ENCODE measurements around the gene PHF2. TPM values are rescaled to one million over a fixed set of nuclear protein-coding genes. Genes with fewer than 3 reads are reported as not detected.

PHF2 gene
- total RNA-seq, 2 experiments from 2014 or later = 22.1 to 23.5 TPM

DNA sequence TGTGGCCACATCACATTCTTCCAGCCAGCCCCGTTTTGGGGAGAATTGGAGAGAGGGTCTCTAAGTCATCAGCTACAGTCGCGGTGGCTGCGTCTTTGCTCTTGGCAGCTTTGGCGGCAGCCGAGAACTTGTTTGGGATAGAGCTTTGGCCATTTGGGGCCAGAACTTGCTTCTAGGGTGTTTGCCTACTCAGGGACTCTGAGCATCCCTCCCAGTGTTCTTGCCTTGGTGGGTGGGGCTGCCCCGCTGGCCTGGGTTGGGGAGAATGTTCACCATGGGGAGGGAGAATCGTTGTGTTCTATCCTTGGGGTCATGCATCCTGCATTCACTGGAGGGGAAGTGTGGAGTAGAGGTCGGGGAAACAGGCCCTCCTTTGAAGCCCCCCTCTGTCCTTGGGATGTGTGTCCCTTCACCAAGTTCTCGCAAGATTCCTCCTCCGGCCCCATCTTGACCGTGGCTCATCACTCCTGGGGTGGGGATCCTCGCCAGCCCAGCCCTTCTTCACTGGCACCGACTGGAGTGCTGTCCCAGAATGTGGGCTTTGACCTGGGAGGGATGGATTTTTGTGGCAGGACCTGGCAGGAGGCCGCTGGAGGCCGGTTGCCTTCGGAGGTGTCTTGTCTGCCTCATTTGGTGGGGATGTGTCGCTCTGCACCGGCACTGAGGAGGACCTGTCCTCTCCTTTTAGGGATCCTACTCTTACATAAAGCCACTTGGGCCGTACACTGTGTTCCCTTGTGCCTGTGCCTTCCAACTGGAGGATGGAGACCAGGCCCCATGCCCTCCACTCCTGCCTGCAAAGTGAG lies 3.5 kb downstream of the PHF2 start:
- peaks cover 8% of the 10 kb centered on the region for H3K36me3 Mint-ChIP-seq (ENCODE audit: low read depth)
- H3K4me1 Mint-ChIP-seq (ENCODE audit: low read depth) = peaks cover 27% of the 10 kb centered on the region
- H3K27ac Mint-ChIP-seq = no peak overlapping the region
- ChIA-PET POLR2A (interaction anchor here (0.7 kb wide), 1 partner anchor 13 kb away, joined by 3 read pairs; no protein-coding TSS in a partner anchor), CTCF (interaction anchor here (1.5 kb wide), 1 partner anchor 14 kb away, joined by 9 read pairs; no protein-coding TSS in a partner anchor)
- peaks cover 12% of the 10 kb centered on the region for H3K9me3 Mint-ChIP-seq (ENCODE audit: insufficient read depth)
- no peak overlapping the region for H3K4me3 Mint-ChIP-seq
- no peaks in the 10 kb centered on the region for H3K27me3 Mint-ChIP-seq (ENCODE audit: low read depth)
- ATAC-seq = no peak
- peak; percentile 18 for DNase-seq

DNA sequence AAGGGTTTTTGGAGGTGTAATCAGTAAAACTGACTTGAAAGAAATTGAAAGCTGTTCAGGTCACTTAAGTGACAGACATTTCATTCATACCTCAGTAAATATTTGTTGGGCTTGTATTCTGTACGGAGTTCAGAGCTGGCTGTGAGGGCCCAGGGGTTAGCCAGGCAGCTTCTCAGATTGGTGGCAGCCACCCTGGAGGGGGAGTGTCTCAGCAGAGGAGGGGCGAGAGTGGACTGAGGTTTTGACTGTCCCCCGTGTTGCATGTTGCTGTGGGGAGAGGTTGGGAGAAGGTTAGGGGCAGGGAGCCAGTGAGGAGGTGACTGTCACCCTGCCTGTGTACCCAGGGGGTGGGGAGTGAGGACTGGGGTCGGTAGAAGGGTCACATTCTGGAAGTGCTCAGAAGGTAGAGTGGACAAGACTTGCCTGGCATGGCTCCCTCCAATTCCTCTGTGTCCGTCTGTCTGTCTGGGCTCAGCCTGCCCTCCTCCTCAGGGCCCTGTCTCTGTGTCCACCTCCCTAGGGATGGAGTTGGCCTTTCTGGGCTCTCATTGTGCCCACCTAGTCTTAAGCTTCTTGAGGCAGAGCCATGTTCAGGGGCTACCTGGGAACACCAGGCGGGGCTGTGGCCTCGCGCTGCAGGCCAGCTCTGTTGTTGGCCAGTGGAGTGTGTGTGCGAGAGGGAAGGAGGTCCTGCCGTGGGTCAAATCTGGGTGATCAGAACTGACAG lies 4.4 kb downstream of the PHF2 start:
- no peak for DNase-seq
- CTCF ChIA-PET = interaction anchor here (1.5 kb wide), 1 partner anchor 15 kb away, joined by 9 read pairs; no protein-coding TSS in a partner anchor
- H3K27me3 Mint-ChIP-seq (ENCODE audit: low read depth) = no peaks in the 10 kb centered on the region
- no peak for ATAC-seq
- H3K9me3 Mint-ChIP-seq (ENCODE audit: insufficient read depth) = peaks cover 17% of the 10 kb centered on the region
- no peak overlapping the region for H3K27ac Mint-ChIP-seq
- peaks cover 19% of the 10 kb centered on the region for H3K4me1 Mint-ChIP-seq (ENCODE audit: low read depth)
- no peak overlapping the region for H3K4me3 Mint-ChIP-seq
- peaks cover 13% of the 10 kb centered on the region for H3K36me3 Mint-ChIP-seq (ENCODE audit: low read depth)
- POLR2A ChIA-PET = interaction anchor here (2.2 kb wide), 1 partner anchor 14 kb away, joined by 6 read pairs; no protein-coding TSS in a partner anchor

DNA sequence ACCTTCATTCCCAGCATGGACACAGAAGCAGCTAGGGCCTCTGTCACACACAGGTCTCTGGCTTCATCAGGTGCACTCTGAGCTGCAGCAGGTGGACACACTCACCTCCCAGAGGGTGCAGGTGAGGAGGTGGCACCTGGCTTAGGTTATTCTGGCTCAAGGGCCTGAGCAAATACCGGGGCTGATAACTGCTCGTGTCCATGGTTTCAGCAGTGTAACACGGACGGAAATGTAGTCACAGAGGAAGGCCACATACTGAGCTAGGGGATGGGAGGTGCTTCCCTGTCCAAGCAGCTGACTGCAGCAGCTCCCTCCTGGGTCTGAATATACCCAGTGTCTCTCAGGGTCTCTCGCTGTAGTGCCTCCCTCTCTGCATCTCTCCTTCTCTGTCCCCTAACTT lies 5.7 kb downstream of the PHF2 start:
- peak; percentile 13 for DNase-seq
- H3K4me1 Mint-ChIP-seq (ENCODE audit: low read depth) = peaks cover 19% of the 10 kb centered on the region

DNA sequence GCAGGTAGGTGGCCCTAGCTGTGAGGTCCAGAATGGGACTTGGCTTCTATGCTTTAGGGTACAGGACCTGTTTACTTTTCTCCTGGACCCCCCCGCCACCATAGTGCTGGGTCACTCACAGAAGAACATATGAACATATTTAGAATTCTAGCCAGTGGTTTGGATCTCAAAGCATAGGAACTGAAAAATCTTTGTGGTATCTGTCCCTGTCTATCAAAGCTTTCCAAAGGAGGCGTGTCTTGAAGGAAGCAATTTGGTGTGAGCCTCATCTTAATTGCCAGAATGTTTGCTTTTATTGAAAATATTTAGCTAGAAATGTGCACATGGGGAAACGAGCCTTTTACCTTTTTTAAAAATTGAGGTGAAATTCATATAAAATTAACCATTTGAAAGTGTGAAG lies 6.2 kb downstream of the PHF2 start:
- Mint-ChIP-seq H3K36me3 (ENCODE audit: low read depth) (peaks cover 13% of the 10 kb centered on the region), H3K9me3 (ENCODE audit: insufficient read depth) (peaks cover 17% of the 10 kb centered on the region), H3K4me1 (ENCODE audit: low read depth) (peaks cover 18% of the 10 kb centered on the region), H3K27ac (no peak overlapping the region), H3K4me3 (no peak overlapping the region), H3K27me3 (ENCODE audit: low read depth) (no peaks in the 10 kb centered on the region)
- ATAC-seq = no peak
- DNase-seq = no peak
- ChIA-PET CTCF (interaction anchor here (1.4 kb wide), 1 partner anchor 16 kb away, joined by 5 read pairs; no protein-coding TSS in a partner anchor), POLR2A (interaction anchor here (2.2 kb wide), 1 partner anchor 16 kb away, joined by 6 read pairs; no protein-coding TSS in a partner anchor)

More for the DNA sequence above, 5.7 kb downstream of the PHF2 start:
- ChIA-PET POLR2A (interaction anchor here (2.2 kb wide), 1 partner anchor 15 kb away, joined by 6 read pairs; no protein-coding TSS in a partner anchor), CTCF (interaction anchor here (1.4 kb wide), 1 partner anchor 16 kb away, joined by 5 read pairs; no protein-coding TSS in a partner anchor)
- Mint-ChIP-seq H3K4me3 (no peak overlapping the region), H3K27me3 (ENCODE audit: low read depth) (no peaks in the 10 kb centered on the region), H3K36me3 (ENCODE audit: low read depth) (peaks cover 13% of the 10 kb centered on the region), H3K9me3 (ENCODE audit: insufficient read depth) (peaks cover 17% of the 10 kb centered on the region), H3K27ac (no peak overlapping the region)
- ATAC-seq = no peak

DNA sequence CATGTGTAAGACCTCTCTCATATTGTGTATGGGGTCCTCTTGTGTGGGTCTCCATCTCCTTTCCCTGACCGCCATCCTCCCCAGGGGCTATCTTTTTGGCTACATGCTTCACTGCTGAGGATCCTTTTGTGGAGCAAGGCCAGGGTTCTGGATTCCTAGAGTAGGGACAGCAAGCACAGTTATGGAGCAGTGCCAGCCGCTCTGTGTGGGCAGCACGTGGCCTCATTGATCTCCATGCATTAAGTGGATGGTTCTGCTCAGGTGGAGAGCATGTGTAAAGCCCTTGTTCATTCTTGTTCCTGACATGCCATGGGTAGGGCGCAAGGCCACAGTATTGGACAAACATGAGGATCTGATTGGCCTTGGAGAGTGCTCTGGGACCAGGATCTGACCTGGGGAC lies 8.9 kb downstream of the PHF2 start:
- H3K4me1 Mint-ChIP-seq (ENCODE audit: low read depth) = peaks cover 14% of the 10 kb centered on the region

DNA sequence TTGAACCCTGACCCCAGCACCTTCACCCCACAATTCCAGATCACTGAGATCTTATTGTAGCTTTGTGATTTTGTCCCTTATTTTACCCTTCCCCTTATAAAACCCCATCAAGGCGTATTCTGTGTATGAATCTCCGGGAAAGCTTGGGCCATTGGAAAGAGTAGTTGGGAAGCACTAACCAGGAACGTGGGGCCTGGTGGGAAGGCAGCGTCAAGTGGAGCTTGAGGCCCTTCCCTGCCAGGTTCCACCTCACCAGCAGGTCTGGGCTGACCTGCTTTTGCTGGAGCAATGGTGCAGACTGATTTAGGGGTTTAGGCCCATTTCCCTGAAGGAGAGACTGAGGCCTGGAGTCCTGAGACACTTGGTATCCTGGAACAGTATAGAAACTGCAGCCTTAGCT lies 9.3 kb downstream of the PHF2 start:
- DNase-seq (no peak), ATAC-seq (no peak)
- H3K4me1 Mint-ChIP-seq (ENCODE audit: low read depth) = peaks cover 14% of the 10 kb centered on the region
- H3K27ac Mint-ChIP-seq = no peak overlapping the region
- peaks cover 17% of the 10 kb centered on the region for H3K9me3 Mint-ChIP-seq (ENCODE audit: insufficient read depth)
- H3K36me3 Mint-ChIP-seq (ENCODE audit: low read depth) = peaks cover 13% of the 10 kb centered on the region
- H3K4me3 Mint-ChIP-seq = no peak overlapping the region
- H3K27me3 Mint-ChIP-seq (ENCODE audit: low read depth) = no peaks in the 10 kb centered on the region
- CTCF ChIA-PET = interaction anchor here (1.3 kb wide), 1 partner anchor 19 kb away, joined by 3 read pairs; no protein-coding TSS in a partner anchor
- POLR2A ChIA-PET = no interaction called here

More for the DNA sequence above, 8.9 kb downstream of the PHF2 start:
- POLR2A ChIA-PET = no interaction called here
- Mint-ChIP-seq H3K4me3 (no peak overlapping the region), H3K27me3 (ENCODE audit: low read depth) (no peaks in the 10 kb centered on the region), H3K36me3 (ENCODE audit: low read depth) (peaks cover 13% of the 10 kb centered on the region), H3K27ac (no peak overlapping the region), H3K9me3 (ENCODE audit: insufficient read depth) (peaks cover 17% of the 10 kb centered on the region)
- no peak for DNase-seq
- CTCF ChIA-PET = interaction anchor here (1.3 kb wide), 1 partner anchor 19 kb away, joined by 3 read pairs; no protein-coding TSS in a partner anchor
- no peak for ATAC-seq

DNA sequence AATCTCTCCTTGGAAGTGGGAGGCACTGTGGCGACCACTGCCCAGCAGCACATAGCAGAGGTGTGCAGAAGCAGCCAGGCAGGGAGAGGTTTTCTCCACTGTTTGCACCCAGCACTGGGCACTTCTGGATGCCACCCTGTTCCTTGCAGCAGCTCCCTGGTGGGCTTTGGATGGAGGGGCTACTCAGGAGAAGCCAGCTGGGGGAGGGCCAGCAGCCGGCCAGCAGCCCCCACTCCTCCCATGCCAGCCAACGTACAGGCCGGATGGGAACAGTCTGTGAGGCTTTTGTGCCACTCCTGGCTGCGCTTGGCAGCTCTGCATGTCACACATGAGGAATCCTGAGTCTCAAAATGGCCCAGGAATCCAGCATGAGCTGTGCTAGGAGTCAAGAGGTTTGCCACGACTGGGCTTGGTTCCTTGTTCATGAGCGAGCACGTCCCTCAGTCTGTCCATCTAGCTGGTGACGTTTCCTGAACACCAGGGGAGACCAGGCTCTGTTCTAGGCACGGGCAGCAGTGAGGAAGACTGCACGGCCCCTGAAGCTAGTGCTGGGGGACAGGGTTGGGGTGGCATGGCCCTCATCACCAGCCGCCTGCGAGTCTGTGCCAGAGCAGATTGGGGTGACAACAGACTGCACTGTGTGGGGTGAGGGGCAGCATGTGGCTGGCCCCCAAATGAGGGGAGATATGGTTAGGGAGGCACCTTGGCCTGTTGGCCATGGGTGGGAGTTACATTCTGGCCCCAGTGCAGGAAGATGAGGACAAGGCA lies 10.1 kb downstream of the PHF2 start:
- H3K36me3 Mint-ChIP-seq (ENCODE audit: low read depth) = peaks cover 13% of the 10 kb centered on the region
- POLR2A ChIA-PET = no interaction called here
- no peaks in the 10 kb centered on the region for H3K27me3 Mint-ChIP-seq (ENCODE audit: low read depth)
- no peak for ATAC-seq
- peaks cover 17% of the 10 kb centered on the region for H3K9me3 Mint-ChIP-seq (ENCODE audit: insufficient read depth)
- CTCF ChIA-PET = interaction anchor here (1.3 kb wide), 1 partner anchor 20 kb away, joined by 3 read pairs; no protein-coding TSS in a partner anchor
- H3K27ac Mint-ChIP-seq = no peak overlapping the region
- no peak overlapping the region for H3K4me3 Mint-ChIP-seq
- DNase-seq = peak; percentile 4
- H3K4me1 Mint-ChIP-seq (ENCODE audit: low read depth) = peaks cover 14% of the 10 kb centered on the region

DNA sequence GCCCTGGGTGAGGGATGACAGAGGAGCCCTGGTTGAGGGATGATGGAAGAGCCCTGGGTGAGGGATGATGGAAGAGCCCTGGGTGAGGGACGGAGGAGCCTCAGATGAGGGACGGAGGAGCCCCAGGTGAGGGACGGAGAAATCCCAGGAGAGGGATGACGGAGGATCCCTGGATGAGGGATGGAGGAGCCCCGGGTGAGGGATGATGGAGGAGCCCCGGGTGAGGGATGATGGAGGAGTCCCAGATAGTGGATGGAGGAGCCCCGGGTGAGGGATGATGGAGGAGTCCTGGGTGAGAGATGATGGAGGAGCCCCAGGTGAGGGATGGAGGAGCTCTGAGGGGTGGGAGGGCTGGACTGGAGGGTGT lies 10.9 kb downstream of the PHF2 start:
- peaks cover 14% of the 10 kb centered on the region for H3K4me1 Mint-ChIP-seq (ENCODE audit: low read depth)
- H3K27me3 Mint-ChIP-seq (ENCODE audit: low read depth) = no peaks in the 10 kb centered on the region

DNA sequence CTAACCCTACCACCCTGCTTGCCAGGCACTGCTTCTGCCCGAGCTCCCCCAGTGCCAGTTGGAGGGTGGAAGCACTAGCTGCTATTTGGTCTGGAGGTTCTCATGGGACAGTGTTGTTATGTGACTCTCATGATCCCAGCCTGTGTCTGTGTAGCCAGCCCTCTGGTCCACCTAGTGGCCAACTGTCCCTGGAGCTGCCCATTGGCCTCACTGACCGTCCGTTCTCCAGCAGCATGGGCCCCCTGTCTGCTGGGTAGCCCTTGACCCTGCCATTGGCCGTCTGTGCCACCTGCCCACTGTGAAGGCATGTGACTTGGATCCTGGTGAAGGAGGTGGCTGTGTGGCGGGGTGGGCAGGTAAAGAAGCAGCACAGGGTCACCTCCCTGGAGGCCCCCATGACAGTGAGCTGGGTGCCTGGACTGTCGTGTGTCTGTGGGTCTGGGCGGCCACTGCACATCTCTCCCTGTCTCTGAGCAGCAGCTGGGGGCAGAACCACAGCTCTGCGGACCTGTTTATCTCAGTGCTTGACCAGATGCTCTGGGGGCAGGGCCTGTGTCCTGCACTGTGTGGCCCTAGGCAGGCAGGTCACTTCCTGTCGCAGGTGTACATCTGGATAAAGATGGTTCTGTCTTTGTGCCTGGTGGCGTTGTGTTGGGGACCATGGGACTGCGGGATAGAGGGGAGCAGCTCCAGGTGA lies 11.4 kb downstream of the PHF2 start:
- H3K4me3 Mint-ChIP-seq = no peak overlapping the region
- no peak for ATAC-seq

More for the DNA sequence above, 10.9 kb downstream of the PHF2 start:
- DNase-seq (peak; percentile 2), ATAC-seq (no peak)
- CTCF ChIA-PET = no interaction called here
- Mint-ChIP-seq H3K36me3 (ENCODE audit: low read depth) (peaks cover 13% of the 10 kb centered on the region), H3K27ac (no peak overlapping the region), H3K9me3 (ENCODE audit: insufficient read depth) (peaks cover 17% of the 10 kb centered on the region), H3K4me3 (no peak overlapping the region)
- POLR2A ChIA-PET = interaction anchor here (0.6 kb wide), 1 partner anchor 614 kb away, joined by 3 read pairs; no protein-coding TSS in a partner anchor

DNA sequence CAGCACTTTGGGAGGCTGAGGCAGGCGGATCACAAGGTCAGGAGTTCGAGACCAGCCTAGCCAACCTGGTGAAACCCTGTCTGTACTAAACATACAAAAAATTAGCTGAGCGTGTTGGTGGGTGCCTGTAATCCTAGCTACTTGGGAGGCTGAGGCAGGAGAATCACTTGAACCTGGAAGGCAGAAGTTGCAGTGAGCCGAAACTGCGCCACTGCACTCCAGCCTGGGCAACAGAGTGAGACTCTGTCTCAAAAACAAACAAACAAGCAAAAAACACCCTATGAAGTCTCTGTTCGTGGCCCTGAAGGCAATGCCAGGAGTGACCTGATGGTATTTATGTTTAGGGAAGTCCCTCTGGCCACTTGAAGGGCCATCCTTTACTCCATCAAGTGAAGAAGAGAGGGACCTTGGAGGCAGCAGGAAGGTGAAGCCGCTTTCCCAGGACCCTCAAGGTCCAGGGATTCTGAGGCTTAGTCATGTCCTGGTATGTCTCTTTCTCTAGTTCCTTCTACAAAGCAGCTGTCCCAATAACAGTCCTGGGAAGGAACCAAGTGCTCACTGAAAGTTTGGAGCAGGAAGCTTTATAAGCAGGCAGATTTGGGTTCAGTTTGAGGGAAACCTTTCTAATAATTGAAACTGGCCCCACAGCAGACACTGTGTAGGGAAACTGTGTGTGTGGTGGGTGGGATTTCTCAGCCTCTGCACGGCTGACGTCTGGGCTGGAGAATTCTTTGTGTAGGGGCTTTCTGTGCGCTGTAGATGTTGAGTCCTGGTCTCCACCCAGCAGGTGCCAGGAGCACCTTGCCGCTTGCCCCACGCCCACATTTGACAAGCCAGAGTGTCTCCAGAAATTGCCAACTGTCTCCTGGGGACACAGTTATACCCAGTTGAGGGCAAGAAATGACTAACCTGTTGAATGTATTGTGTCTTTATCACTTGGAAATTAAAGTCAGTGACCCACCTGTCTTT lies 12.5 kb downstream of the PHF2 start:
- Mint-ChIP-seq H3K27ac (no peak overlapping the region), H3K4me3 (no peak overlapping the region)

More for the DNA sequence above, 11.4 kb downstream of the PHF2 start:
- CTCF ChIA-PET = no interaction called here
- POLR2A ChIA-PET = interaction anchor here (0.6 kb wide), 1 partner anchor 615 kb away, joined by 3 read pairs; no protein-coding TSS in a partner anchor
- Mint-ChIP-seq H3K9me3 (ENCODE audit: insufficient read depth) (peaks cover 17% of the 10 kb centered on the region), H3K36me3 (ENCODE audit: low read depth) (peaks cover 13% of the 10 kb centered on the region), H3K4me1 (ENCODE audit: low read depth) (peaks cover 12% of the 10 kb centered on the region), H3K27ac (no peak overlapping the region), H3K27me3 (ENCODE audit: low read depth) (no peaks in the 10 kb centered on the region)
- peak; percentile 12 for DNase-seq

More for the DNA sequence above, 12.5 kb downstream of the PHF2 start:
- peak; percentile 16 for DNase-seq
- Mint-ChIP-seq H3K36me3 (ENCODE audit: low read depth) (peaks cover 10% of the 10 kb centered on the region), H3K9me3 (ENCODE audit: insufficient read depth) (peaks cover 11% of the 10 kb centered on the region), H3K4me1 (ENCODE audit: low read depth) (peaks cover 12% of the 10 kb centered on the region), H3K27me3 (ENCODE audit: low read depth) (no peaks in the 10 kb centered on the region)
- POLR2A ChIA-PET = no interaction called here
- no peak for ATAC-seq
- CTCF ChIA-PET = interaction anchor here (0.9 kb wide), 1 partner anchor 23 kb away, joined by 4 read pairs; no protein-coding TSS in a partner anchor

Measured in activated CD8-positive, alpha-beta T cell treated with anti-CD3 and anti-CD28 coated beads, Interleukin-2, amount 10 ng/mL, durations not matched to agents 7 days and 5 days (primary cell).